ENCODE measurements around the gene NEU3. TPM values are rescaled to one million over a fixed set of nuclear protein-coding genes. Genes with fewer than 3 reads are reported as not detected.

NEU3 gene
- total RNA-seq, 1 experiment from 2014 or later: 12.5 TPM

GRCh38 chr11:74950374-74950969 lies 38.3 kb upstream of the NEU3 start:
- Histone ChIP-seq H3K9ac (ENCODE audit: low read length) (peak overlapping the region; percentile 97), H4K20me1 (ENCODE audit: insufficient read depth) (0 out of 2 replicates have a peak, but pooled peaks cover 4% of the 10 kb centered on the region), H3K36me3 (ENCODE audit: control insufficient read depth in 1 of 2, insufficient read depth in 2 of 2, low read length in 2 of 2) (peaks cover 0 to 18% of the 10 kb centered on the region in 2 experiments; a peak in 1 of 4 replicates), H3K9me2 (ENCODE audit: insufficient read depth) (0 out of 2 replicates have a peak, but pooled peaks cover 3% of the 10 kb centered on the region), H3K27me3 (ENCODE audit: insufficient read depth, low read length) (no peaks in the 10 kb centered on the region), H3K9me3 (ENCODE audit: control insufficient read depth in 1 of 2, insufficient read depth in 1 of 2, low read depth in 1 of 2, low read length in 2 of 2) (0 out of 4 replicates have a peak, but pooled peaks cover 0 to 4% of the 10 kb centered on the region in 2 experiments), H3K27ac (ENCODE audit: low read depth, low read length) (no peak overlapping the region), H2AFZ (ENCODE audit: low read depth, low read length, poor library complexity, severe bottlenecking) (no peak overlapping the region), H3K4me3 (replicated peaks in 1 of 2; ENCODE audit: low read depth in 1 of 2, low read length in 2 of 2) (peak overlapping the region; percentile 100), H3K4me2 (ENCODE audit: low read length) (peak overlapping the region; percentile 91), H3K4me1 (ENCODE audit: control insufficient read depth in 1 of 2, insufficient read depth in 2 of 2, low read length in 2 of 2) (peaks cover 8 to 19% of the 10 kb centered on the region in 2 experiments), H3K79me2 (ENCODE audit: insufficient read depth, low read length) (peaks cover 80% of the 10 kb centered on the region)
- POLR2A ChIA-PET: no interaction called here
- no TSS peak for BruUV-seq (replicated peaks)
- RAD21 ChIA-PET (ENCODE audit: low non-redundant PET in 1 of 2, low total read pairs in 2 of 2, uncharacterized antibody in 2 of 2, unreplicated experiment in 2 of 2): no interaction called here
- no peak for ATAC-seq
- no peak for DNase-seq (ENCODE audit: low read depth, low spot score)
- TF ChIP-seq EGR1 (IDR thresholded peaks at IDR 0.05; ENCODE audit: low read depth) (no peak), EZH2 (IDR thresholded peaks at IDR 0.05) (no peak), ELF1 (IDR thresholded peaks at IDR 0.05; ENCODE audit: borderline replicate concordance, low read depth) (no peak), ZFX (IDR thresholded peaks at IDR 0.05) (no peak)
- intact Hi-C loops (cut with micrococcal nuclease): no loop called here
- CTCF ChIA-PET: no interaction called here

DNA sequence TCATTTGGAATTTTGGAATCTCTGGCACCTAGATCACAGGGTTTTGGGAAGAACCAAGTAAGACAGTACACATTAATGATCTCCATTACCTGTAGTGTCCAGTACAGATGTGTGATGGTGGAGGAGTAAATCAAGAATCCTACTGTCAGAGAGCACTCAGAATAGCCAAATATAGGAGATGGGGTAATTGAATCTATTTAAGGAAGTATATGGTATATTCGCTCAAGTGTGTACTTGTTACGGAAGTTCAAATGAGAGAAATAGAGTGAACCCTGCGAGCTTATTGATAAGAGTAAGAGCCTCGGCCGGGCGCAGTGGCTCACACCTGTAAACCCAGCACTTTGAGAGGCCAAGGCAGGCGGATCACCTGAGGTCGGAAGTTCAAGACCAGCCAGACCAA lies 37.5 kb upstream of the NEU3 start:
- Histone ChIP-seq H2AFZ (ENCODE audit: low read depth, low read length, poor library complexity, severe bottlenecking) (no peak overlapping the region), H3K79me2 (ENCODE audit: insufficient read depth, low read length) (peaks cover 87% of the 10 kb centered on the region), H3K27me3 (ENCODE audit: insufficient read depth, low read length) (no peaks in the 10 kb centered on the region), H3K9me2 (ENCODE audit: insufficient read depth) (0 out of 2 replicates have a peak, but pooled peaks cover 3% of the 10 kb centered on the region), H3K27ac (ENCODE audit: low read depth, low read length) (no peak overlapping the region), H3K36me3 (ENCODE audit: control insufficient read depth in 1 of 2, insufficient read depth in 2 of 2, low read length in 2 of 2) (peaks cover 0 to 18% of the 10 kb centered on the region in 2 experiments; a peak in 1 of 4 replicates), H3K9ac (ENCODE audit: low read length) (no peak overlapping the region), H3K4me1 (ENCODE audit: control insufficient read depth in 1 of 2, insufficient read depth in 2 of 2, low read length in 2 of 2) (peaks cover 8 to 19% of the 10 kb centered on the region in 2 experiments), H3K4me2 (ENCODE audit: low read length) (peak overlapping the region; percentile 91; the same call in 1 of the 2 replicates), H3K9me3 (ENCODE audit: control insufficient read depth in 1 of 2, insufficient read depth in 1 of 2, low read depth in 1 of 2, low read length in 2 of 2) (0 out of 4 replicates have a peak, but pooled peaks cover 0 to 4% of the 10 kb centered on the region in 2 experiments), H3K4me3 (replicated peaks in 1 of 2; ENCODE audit: low read depth in 1 of 2, low read length in 2 of 2) (no peak overlapping the region), H4K20me1 (ENCODE audit: insufficient read depth) (peaks cover 8% of the 10 kb centered on the region; the same call in 1 of the 2 replicates)
- TF ChIP-seq POLR2AphosphoS5 (IDR thresholded peaks at IDR 0.05; ENCODE audit: low read depth, low read length) (no peak), EZH2 (IDR thresholded peaks at IDR 0.05) (no peak), EZH2phosphoT487 (IDR thresholded peaks at IDR 0.05; ENCODE audit: borderline replicate concordance) (no peak), POLR2A (IDR thresholded peaks at IDR 0.05; ENCODE audit: borderline replicate concordance, extremely low read depth, insufficient read depth, insufficient read length) (no peak), FOSL1 (IDR thresholded peaks at IDR 0.05; ENCODE audit: low read depth) (no peak), SP1 (IDR thresholded peaks at IDR 0.05; ENCODE audit: low read depth) (no peak), RAD21 (IDR thresholded peaks at IDR 0.05; ENCODE audit: low read depth) (no peak)
- ATAC-seq (no peak), DNase-seq (ENCODE audit: low read depth, low spot score) (no peak)
- ChIA-PET CTCF (no interaction called here), RAD21 (ENCODE audit: low non-redundant PET in 1 of 2, low total read pairs in 2 of 2, uncharacterized antibody in 2 of 2, unreplicated experiment in 2 of 2) (no interaction called here), POLR2A (no interaction called here)
- intact Hi-C loops (cut with micrococcal nuclease): no loop called here
- no TSS peak for BruUV-seq (replicated peaks)
